ENCODE measurements around the gene LDAF1. TPM values are rescaled to one million over a fixed set of nuclear protein-coding genes. Genes with fewer than 3 reads are reported as not detected.
"Not testable (repeated sequence)": the region's sequence is repeated elsewhere in the genome, so short reads cannot be mapped to it uniquely, and the experiment has no call there.

The LDAF1 gene
- 41.9 and 47.9 TPM in 2 replicates for total RNA-seq

- peak; percentile 78 for DNase-seq (ENCODE audit: low read depth)
- H3K4me3 ChIP-seq (ENCODE audit: low read depth, low read length) = peak within 1 kb of the TSS; percentile 83
- no peak for TF ChIP-seq CTCF (IDR thresholded peaks at IDR 0.05; ENCODE audit: insufficient read depth, low read depth, low read length)
Observed at GRCh38 chr16:21158208-21159110, at the start of gene LDAF1. Gene LDAF1, plus strand, starts transcription at chr16:21158674. Its CDS starts 2,509 bp downstream, at chr16:21161183.

DNA sequence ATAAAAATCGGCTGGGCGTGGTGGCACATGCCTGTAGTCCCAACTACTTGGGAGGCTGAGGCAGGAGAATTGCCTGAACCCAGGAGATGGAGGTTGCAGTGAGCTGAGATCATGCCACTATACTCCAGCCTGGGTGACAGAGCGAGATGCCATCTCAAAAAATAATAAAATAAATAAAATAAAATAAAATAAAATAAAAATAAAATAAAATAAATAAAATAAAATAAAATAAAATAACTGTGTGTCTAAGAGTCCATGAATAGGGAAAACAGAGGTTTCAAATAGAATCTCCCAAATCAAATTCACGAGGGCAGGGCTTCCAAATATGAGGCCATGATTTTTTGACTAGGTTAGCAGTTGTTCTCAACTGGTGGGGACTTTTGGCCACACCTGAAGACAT, 42.9 kb upstream of the LDAF1 start:
- not testable (repeated sequence) for H3K4me3 ChIP-seq (ENCODE audit: low read depth, low read length); DNase-seq (ENCODE audit: low read depth)

GRCh38 chr16:21116148-21116693, 42.3 kb upstream of the LDAF1 start:
- no peak overlapping the region for H3K4me3 ChIP-seq (ENCODE audit: low read depth, low read length)
- TF ChIP-seq CTCF (IDR thresholded peaks at IDR 0.05; ENCODE audit: insufficient read depth, low read depth, low read length) = no peak
- no peak for DNase-seq (ENCODE audit: low read depth)

- no peak for TF ChIP-seq CTCF (IDR thresholded peaks at IDR 0.05; ENCODE audit: insufficient read depth, low read depth, low read length)
- H3K4me3 ChIP-seq (ENCODE audit: low read depth, low read length) = no peak overlapping the region
- DNase-seq (ENCODE audit: low read depth) = no peak
Observed at GRCh38 chr16:21117567-21117966, 40.9 kb upstream of the LDAF1 start.

DNA sequence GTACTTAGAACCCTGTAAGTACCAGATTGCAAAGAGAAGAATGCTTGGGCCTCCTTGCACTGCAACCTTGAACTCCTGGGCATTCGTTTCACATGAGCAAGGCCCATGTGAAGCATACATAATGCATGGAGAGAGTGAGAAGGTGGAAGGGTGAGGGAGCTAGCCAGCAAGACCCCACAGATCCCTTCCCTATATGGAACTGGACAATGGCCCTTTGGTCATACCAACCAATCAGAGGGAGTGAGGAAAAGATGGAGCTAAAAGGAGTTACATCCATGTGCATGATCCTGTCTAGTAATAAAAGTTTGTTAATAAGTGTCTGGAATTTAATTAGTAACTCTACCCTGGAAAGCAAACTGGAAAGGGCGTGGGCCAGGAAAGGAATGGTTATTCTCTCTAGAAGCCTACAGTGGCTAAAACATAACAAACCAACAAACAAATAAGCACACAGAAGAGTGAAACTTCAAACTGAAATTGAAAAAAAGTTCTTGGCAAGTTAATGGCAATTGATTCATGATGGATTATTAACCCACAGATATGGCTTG, 37.4 kb upstream of the LDAF1 start:
- no peak overlapping the region for H3K4me3 ChIP-seq (ENCODE audit: low read depth, low read length)
- no peak for DNase-seq (ENCODE audit: low read depth)
- no peak for TF ChIP-seq CTCF (IDR thresholded peaks at IDR 0.05; ENCODE audit: insufficient read depth, low read depth, low read length)

- TF ChIP-seq CTCF (IDR thresholded peaks at IDR 0.05; ENCODE audit: insufficient read depth, low read depth, low read length) = no peak
- DNase-seq (ENCODE audit: low read depth) = no peak
- no peak overlapping the region for H3K4me3 ChIP-seq (ENCODE audit: low read depth, low read length)
Observed at GRCh38 chr16:21125191-21125590, 33.3 kb upstream of the LDAF1 start.

DNA sequence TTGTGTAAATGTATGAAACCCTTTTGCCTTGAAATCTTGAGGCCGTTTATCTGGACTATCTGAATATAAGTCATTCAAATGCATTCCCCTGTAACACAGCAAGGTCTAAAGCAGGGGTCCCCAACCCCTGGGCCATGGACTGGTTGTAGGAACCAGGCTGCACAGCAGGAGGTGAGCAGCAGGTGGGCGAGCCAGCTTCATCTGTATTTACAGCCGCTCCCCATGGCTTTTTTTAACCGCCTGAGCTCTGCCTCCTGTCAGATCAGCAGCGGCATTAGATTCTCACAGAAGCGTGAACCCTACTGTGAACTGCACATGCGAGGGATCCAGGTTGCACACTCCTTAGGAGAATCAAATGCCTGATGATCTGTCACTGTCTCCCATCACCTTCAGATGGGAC, 32.0 kb upstream of the LDAF1 start:
- H3K4me3 ChIP-seq (ENCODE audit: low read depth, low read length) = no peak overlapping the region
- no peak for TF ChIP-seq CTCF (IDR thresholded peaks at IDR 0.05; ENCODE audit: insufficient read depth, low read depth, low read length)
- DNase-seq (ENCODE audit: low read depth) = no peak

All from fibroblast of villous mesenchyme (primary cell).